Panc1 (cell line): ENCODE data around the gene SPATA46.

Experiments used
- CTCF ChIP-seq: fragments of 450-650 bp; IDR thresholded peaks from 2 replicates; pipeline ENCODE4 v1.5.1; 2017; ENCODE audit warnings: mild to moderate bottlenecking
- POLR2AphosphoS5 ChIP-seq: IDR thresholded peaks from 2 replicates; pipeline ENCODE4 v1.6.1; 2012; ENCODE audit warnings: mild to moderate bottlenecking, low read depth, low read length, moderate library complexity
- REST ChIP-seq, 2 experiments: IDR thresholded peaks; 2 replicates each; pipeline ENCODE4 v1.6.1; 2011 to 2012; ENCODE audit warnings: low read depth in 2 of 2, control low read depth in 1 of 2, low read length in 1 of 2, mild to moderate bottlenecking in 1 of 2, moderate library complexity in 1 of 2; ENCODE audit not compliant: insufficient read depth in 1 of 2

GRCh38 chr1:162386292-162387225 is 9.9 kb upstream of the SPATA46 start:
- TF ChIP-seq REST (IDR thresholded peaks at IDR 0.05; ENCODE audit: insufficient read depth in 1 of 2, low read depth in 2 of 2, low read length in 1 of 2) (no peak), CTCF (no peak), POLR2AphosphoS5 (no peak)
